Osteoblast (primary cell): ENCODE results near the gene NTM. TPM values are rescaled to one million over a fixed set of nuclear protein-coding genes. Genes with fewer than 3 reads are reported as not detected.

Experiments used
- DNase-seq: peaks from one replicate; pipeline ENCODE4 v3.0.0; 2011; ENCODE audit warnings: low spot score, mixed read lengths; ENCODE audit not compliant: insufficient read length; ENCODE audit errors: missing footprints
- H2AFZ ChIP-seq: 2 replicates; pipeline ENCODE4 v1.6.0; 2011; ENCODE audit warnings: mild to moderate bottlenecking, low read length
- H3K27ac ChIP-seq: 2 replicates; pipeline ENCODE4 v1.5.1; 2011; ENCODE audit warnings: mild to moderate bottlenecking, low read depth, low read length, moderate library complexity
- H3K27me3 ChIP-seq: 2 replicates; pipeline ENCODE4 v1.6.0; 2012; ENCODE audit warnings: mild to moderate bottlenecking, control low read depth, inconsistent platforms, low read length, moderate library complexity; ENCODE audit not compliant: insufficient read depth
- H3K36me3 ChIP-seq: 2 replicates; pipeline ENCODE4 v1.5.1; 2011; ENCODE audit warnings: mild to moderate bottlenecking, low read length, control low read depth, moderate library complexity; ENCODE audit not compliant: insufficient read depth
- H3K4me1 ChIP-seq: 2 replicates; pipeline ENCODE4 v1.5.1; 2011; ENCODE audit warnings: mild to moderate bottlenecking, low read length, control low read depth, moderate library complexity; ENCODE audit not compliant: insufficient read depth
- H3K4me2 ChIP-seq: 2 replicates; pipeline ENCODE4 v1.6.0; 2011; ENCODE audit warnings: mild to moderate bottlenecking, low read length; ENCODE audit not compliant: insufficient read depth
- H3K4me3 ChIP-seq: fragments of 200-600 bp; sonication (generic); 3 replicates; pipeline ENCODE4 v1.5.1; 2012; ENCODE audit warnings: mild to moderate bottlenecking, low read length, inconsistent platforms; ENCODE audit not compliant: insufficient read depth
- H3K79me2 ChIP-seq: 2 replicates; pipeline ENCODE4 v1.6.0; 2012; ENCODE audit warnings: mild to moderate bottlenecking, low read length, control low read depth, inconsistent platforms; ENCODE audit not compliant: insufficient read depth
- H3K9me3 ChIP-seq: 2 replicates; pipeline ENCODE4 v1.5.1; 2011; ENCODE audit warnings: low read depth, low read length, control low read depth
- H4K20me1 ChIP-seq: 2 replicates; pipeline ENCODE4 v1.6.0; 2012; ENCODE audit warnings: mild to moderate bottlenecking, low read length, control low read depth; ENCODE audit not compliant: insufficient read depth
- total RNA-seq: library from RNA; depleted of rRNA; stranded (reverse); fragments of >200 nt; gene quantifications from 2 replicates; pipeline ENCODE4 v1.2.3, GENCODE V29; 2012
- TF ChIP-seq, protein P1 (sequence below): IDR thresholded peaks from 2 replicates; pipeline ENCODE4 v1.5.1; 2011; ENCODE audit warnings: mild to moderate bottlenecking, low read depth, low read length, moderate library complexity; ENCODE audit errors: extremely low read depth

NTM gene
- 48.1 and 92.8 TPM in 2 replicates for total RNA-seq

DNA sequence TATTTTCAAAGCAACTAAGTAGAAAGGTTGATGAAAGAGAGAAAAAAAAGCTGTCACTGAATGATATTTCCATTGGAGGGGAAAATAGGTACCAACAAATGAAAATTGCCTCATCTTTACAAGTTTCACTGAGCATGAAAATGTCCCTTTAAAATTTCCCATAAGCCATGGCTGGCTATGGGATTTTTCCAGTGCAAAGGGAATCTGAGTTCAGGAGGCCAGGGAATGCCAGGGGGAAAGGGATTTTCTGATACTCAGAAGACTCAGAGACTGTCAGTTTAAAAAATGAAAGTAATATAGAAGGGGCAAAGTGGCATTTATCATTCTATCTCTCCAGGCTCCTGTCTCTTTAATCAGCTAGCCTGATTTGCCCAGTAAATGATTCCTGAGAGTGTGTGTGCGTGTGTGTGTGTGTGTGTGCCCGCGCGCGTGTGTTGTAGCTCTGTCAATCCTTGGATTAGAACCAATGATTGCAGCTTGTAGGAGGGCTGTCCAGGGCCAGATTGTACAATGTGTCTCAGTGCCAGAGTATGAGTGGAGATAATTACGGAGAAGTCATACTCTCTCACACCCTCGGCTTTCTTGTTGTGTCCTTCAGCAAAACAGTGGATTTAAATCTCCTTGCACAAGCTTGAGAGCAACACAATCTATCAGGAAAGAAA is at the start of gene NTM:
NTM (plus strand) TSS at position 526 of the 662 bp plus-strand sequence.
- Histone ChIP-seq H3K9me3 (no peaks in the 10 kb centered on the region), H3K27me3 (peaks cover 10% of the 10 kb centered on the region), H3K4me2 (no peak within 1 kb of the TSS), H3K4me1 (no peaks in the 10 kb centered on the region), H3K27ac (no peak within 1 kb of the TSS), H2AFZ (no peak within 1 kb of the TSS), H4K20me1 (no peaks in the 10 kb centered on the region), H3K4me3 (no peak within 1 kb of the TSS), H3K36me3 (no peaks in the 10 kb centered on the region), H3K79me2 (no peaks in the 10 kb centered on the region)
- no peak for DNase-seq
- TF ChIP-seq, protein P1, sequence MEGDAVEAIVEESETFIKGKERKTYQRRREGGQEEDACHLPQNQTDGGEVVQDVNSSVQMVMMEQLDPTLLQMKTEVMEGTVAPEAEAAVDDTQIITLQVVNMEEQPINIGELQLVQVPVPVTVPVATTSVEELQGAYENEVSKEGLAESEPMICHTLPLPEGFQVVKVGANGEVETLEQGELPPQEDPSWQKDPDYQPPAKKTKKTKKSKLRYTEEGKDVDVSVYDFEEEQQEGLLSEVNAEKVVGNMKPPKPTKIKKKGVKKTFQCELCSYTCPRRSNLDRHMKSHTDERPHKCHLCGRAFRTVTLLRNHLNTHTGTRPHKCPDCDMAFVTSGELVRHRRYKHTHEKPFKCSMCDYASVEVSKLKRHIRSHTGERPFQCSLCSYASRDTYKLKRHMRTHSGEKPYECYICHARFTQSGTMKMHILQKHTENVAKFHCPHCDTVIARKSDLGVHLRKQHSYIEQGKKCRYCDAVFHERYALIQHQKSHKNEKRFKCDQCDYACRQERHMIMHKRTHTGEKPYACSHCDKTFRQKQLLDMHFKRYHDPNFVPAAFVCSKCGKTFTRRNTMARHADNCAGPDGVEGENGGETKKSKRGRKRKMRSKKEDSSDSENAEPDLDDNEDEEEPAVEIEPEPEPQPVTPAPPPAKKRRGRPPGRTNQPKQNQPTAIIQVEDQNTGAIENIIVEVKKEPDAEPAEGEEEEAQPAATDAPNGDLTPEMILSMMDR = no peak

DNA sequence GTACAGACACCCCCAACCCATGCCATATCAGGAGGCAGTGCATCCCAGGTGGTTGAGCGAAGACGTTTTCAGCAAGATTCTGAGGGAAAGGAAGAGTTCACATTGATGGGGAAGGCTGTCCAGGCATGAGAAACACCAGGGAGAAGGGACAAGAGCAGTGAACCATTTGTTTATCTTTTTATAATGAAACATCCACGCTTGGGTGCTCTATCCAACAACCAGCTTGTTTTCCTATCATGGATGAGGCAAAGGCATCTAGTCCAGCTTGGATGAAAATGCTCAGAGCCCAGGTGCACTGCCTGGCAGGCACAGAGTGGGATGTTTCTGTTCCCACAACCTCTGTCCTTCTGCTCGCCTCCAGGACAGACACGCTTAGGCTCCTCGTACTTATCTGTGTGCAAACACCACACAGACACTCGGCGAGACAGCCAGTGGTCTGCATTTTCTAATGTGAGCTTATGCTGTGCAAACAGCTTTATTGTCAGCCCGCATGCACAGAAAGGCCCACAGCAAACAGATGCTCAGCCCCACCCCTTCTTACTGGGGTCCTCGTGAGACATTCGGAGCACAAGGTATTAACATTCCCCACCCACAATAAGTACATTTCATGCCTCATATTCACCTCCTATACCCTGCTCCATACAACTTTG is 45.4 kb upstream of the NTM start:
- peaks cover 3% of the 10 kb centered on the region for H3K9me3 ChIP-seq
- no peak overlapping the region for H3K27ac ChIP-seq
- no peaks in the 10 kb centered on the region for H4K20me1 ChIP-seq
- H3K36me3 ChIP-seq = no peaks in the 10 kb centered on the region
- TF ChIP-seq, protein P1 = no peak
- H3K4me2 ChIP-seq = no peak overlapping the region
- H3K4me1 ChIP-seq = no peaks in the 10 kb centered on the region
- no peak for DNase-seq
- H3K27me3 ChIP-seq = no peaks in the 10 kb centered on the region
- no peaks in the 10 kb centered on the region for H3K79me2 ChIP-seq
- no peak overlapping the region for H3K4me3 ChIP-seq
- no peak overlapping the region for H2AFZ ChIP-seq

DNA sequence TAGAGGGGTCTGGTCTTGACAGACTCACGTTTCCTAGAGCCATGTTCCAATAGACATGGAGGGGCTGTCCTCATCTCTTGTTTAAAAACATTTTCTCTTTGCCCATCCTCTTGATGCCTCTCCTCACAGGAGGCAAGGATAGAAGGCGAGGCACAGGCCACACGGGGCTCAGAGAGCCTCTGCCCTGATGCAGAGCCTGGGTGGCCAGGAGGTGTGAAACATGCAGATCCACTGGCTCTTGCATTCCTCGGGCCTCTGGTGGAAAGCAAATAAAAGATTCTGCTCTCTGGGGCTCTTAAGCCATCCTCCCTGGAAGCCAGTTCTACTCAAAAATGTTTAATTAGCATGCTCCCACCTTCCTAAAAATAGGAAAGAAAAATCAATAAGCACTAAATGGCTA is 43.6 kb upstream of the NTM start:
- Histone ChIP-seq H4K20me1 (no peaks in the 10 kb centered on the region), H3K4me3 (no peak overlapping the region), H3K9me3 (peaks cover 3% of the 10 kb centered on the region), H3K27me3 (no peaks in the 10 kb centered on the region), H3K79me2 (no peaks in the 10 kb centered on the region), H3K27ac (no peak overlapping the region), H3K4me1 (no peaks in the 10 kb centered on the region), H2AFZ (no peak overlapping the region), H3K4me2 (no peak overlapping the region), H3K36me3 (no peaks in the 10 kb centered on the region)
- TF ChIP-seq, protein P1 = no peak
- DNase-seq = no peak

DNA sequence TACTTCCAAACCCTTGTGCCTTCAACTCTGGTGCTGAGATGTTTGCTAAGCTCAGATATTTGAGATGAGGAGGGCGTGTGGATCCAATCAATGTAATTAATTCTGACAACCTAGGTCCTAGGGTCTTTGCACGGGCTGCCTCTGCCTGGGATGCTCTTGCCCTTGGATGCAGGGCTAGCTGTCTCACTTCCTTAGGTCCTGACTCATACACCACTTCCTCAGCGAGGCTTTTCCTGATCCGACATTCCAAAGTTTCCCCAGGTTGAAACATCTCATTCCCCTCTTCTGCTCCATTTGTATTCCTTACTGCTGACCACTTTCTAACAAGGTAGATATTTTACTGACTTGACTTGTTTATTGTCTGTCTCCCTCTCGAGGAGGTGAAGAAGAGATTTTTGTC is 43.0 kb upstream of the NTM start:
- H3K9me3 ChIP-seq = peaks cover 3% of the 10 kb centered on the region
- H3K4me1 ChIP-seq = no peaks in the 10 kb centered on the region
- H3K4me2 ChIP-seq = no peak overlapping the region
- TF ChIP-seq, protein P1 = no peak
- no peak overlapping the region for H3K4me3 ChIP-seq
- no peak for DNase-seq
- H3K27me3 ChIP-seq = no peaks in the 10 kb centered on the region
- H3K36me3 ChIP-seq = no peaks in the 10 kb centered on the region
- no peak overlapping the region for H3K27ac ChIP-seq
- H3K79me2 ChIP-seq = no peaks in the 10 kb centered on the region
- no peak overlapping the region for H2AFZ ChIP-seq
- H4K20me1 ChIP-seq = no peaks in the 10 kb centered on the region
